ENCODE data around the gene TMEM125. TPM values are rescaled to one million over a fixed set of nuclear protein-coding genes. Genes with fewer than 3 reads are reported as not detected.
A peak's percentile ranks its signal among the peaks of the same experiment; 100 is the strongest.

The TMEM125 gene
- 2.3 and 2.5 TPM in 2 replicates for polyA plus RNA-seq (2013)

GRCh38 chr1:43269627-43270375 lies at the start of gene TMEM125:
Gene TMEM125, plus strand, starts transcription at chr1:43269983. Its CDS starts 2,740 bp downstream, at chr1:43272723.
- H3K4me2 ChIP-seq (ENCODE audit: low read length): peak within 1 kb of the TSS; percentile 59
- H2BK12ac ChIP-seq (ENCODE audit: low read length): no peak within 1 kb of the TSS
- peak within 1 kb of the TSS; percentile 51 for H3K4me3 ChIP-seq (ENCODE audit: low read depth, low read length)
- H2BK120ac ChIP-seq (ENCODE audit: insufficient read depth, low read length, poor library complexity): no peak within 1 kb of the TSS
- peaks cover 5% of the 10 kb centered on the region for H3K9me3 ChIP-seq (ENCODE audit: insufficient read depth, low read depth, low read length)
- H2AK5ac ChIP-seq (ENCODE audit: low read length): no peak within 1 kb of the TSS
- H4K12ac ChIP-seq (ENCODE audit: low read depth, low read length): no peak within 1 kb of the TSS
- no peak within 1 kb of the TSS for H4K91ac ChIP-seq (ENCODE audit: low read depth, low read length)
- no peak within 1 kb of the TSS for H3K9ac ChIP-seq (ENCODE audit: low read length)
- no peak within 1 kb of the TSS for H3K4ac ChIP-seq (ENCODE audit: low read depth, low read length)
- H3K27me3 ChIP-seq (ENCODE audit: insufficient read depth, low read length): no peaks in the 10 kb centered on the region
- no peak within 1 kb of the TSS for H3K27ac ChIP-seq (ENCODE audit: low read depth, low read length)
- no peaks in the 10 kb centered on the region for H3K79me1 ChIP-seq (ENCODE audit: low read length)
- no peaks in the 10 kb centered on the region for H3K36me3 ChIP-seq (ENCODE audit: control insufficient read depth in 1 of 2, insufficient read depth in 2 of 2, low read length in 2 of 2)
- no peak within 1 kb of the TSS for H4K8ac ChIP-seq (ENCODE audit: low read depth, low read length)
- no peak within 1 kb of the TSS for H2BK5ac ChIP-seq (ENCODE audit: low read depth, low read length, poor library complexity)
- H3K23ac ChIP-seq (ENCODE audit: low read length): no peak within 1 kb of the TSS
- no peak within 1 kb of the TSS for H2AFZ ChIP-seq (ENCODE audit: insufficient read depth, low read length, poor library complexity)
- H3K14ac ChIP-seq (ENCODE audit: low read length): no peak within 1 kb of the TSS
- WGBS (ENCODE audit: extremely low coverage, insufficient coverage, insufficient read length): no CpG with 5 or more reads among the region's 7 CpGs
- H3K18ac ChIP-seq (ENCODE audit: low read length): no peak within 1 kb of the TSS
- peaks cover 2 to 17% of the 10 kb centered on the region in 2 experiments for H3K4me1 ChIP-seq (ENCODE audit: control insufficient read depth in 1 of 2, insufficient read depth in 2 of 2, low read length in 2 of 2)
- DNase-seq: no peak
- H3K79me2 ChIP-seq (ENCODE audit: control insufficient read depth, insufficient read depth, low read length, poor library complexity): no peaks in the 10 kb centered on the region

- Histone ChIP-seq H3K4me1 (ENCODE audit: control insufficient read depth in 1 of 2, insufficient read depth in 2 of 2, low read length in 2 of 2) (no peaks in the 10 kb centered on the region), H3K18ac (ENCODE audit: low read length) (no peak overlapping the region), H3K9ac (ENCODE audit: low read length) (no peak overlapping the region), H4K12ac (ENCODE audit: low read depth, low read length) (no peak overlapping the region), H2BK12ac (ENCODE audit: low read length) (no peak overlapping the region), H4K91ac (ENCODE audit: low read depth, low read length) (no peak overlapping the region), H3K79me2 (ENCODE audit: control insufficient read depth, insufficient read depth, low read length, poor library complexity) (no peaks in the 10 kb centered on the region), H2AK5ac (ENCODE audit: low read length) (no peak overlapping the region), H3K9me3 (ENCODE audit: insufficient read depth, low read depth, low read length) (no peaks in the 10 kb centered on the region), H3K27ac (ENCODE audit: low read depth, low read length) (no peak overlapping the region), H3K4ac (ENCODE audit: low read depth, low read length) (no peak overlapping the region), H3K36me3 (ENCODE audit: control insufficient read depth in 1 of 2, insufficient read depth in 2 of 2, low read length in 2 of 2) (no peaks in the 10 kb centered on the region), H2AFZ (ENCODE audit: insufficient read depth, low read length, poor library complexity) (no peak overlapping the region), H3K14ac (ENCODE audit: low read length) (no peak overlapping the region), H2BK120ac (ENCODE audit: insufficient read depth, low read length, poor library complexity) (no peak overlapping the region), H3K23ac (ENCODE audit: low read length) (no peak overlapping the region), H4K8ac (ENCODE audit: low read depth, low read length) (no peak overlapping the region), H3K4me3 (ENCODE audit: low read depth, low read length) (no peak overlapping the region), H3K27me3 (ENCODE audit: insufficient read depth, low read length) (no peaks in the 10 kb centered on the region), H3K4me2 (ENCODE audit: low read length) (no peak overlapping the region), H2BK5ac (ENCODE audit: low read depth, low read length, poor library complexity) (no peak overlapping the region), H3K79me1 (ENCODE audit: low read length) (no peaks in the 10 kb centered on the region)
- WGBS (ENCODE audit: extremely low coverage, insufficient coverage, insufficient read length): no CpG with 5 or more reads among the region's 7 CpGs
- DNase-seq: no peak
Observed at GRCh38 chr1:43220905-43221778, 48.6 kb upstream of the TMEM125 start.

- WGBS (ENCODE audit: extremely low coverage, insufficient coverage, insufficient read length): no CpG with 5 or more reads among the region's 1 CpG
- Histone ChIP-seq H3K27me3 (ENCODE audit: insufficient read depth, low read length) (no peaks in the 10 kb centered on the region), H3K4ac (ENCODE audit: low read depth, low read length) (no peak overlapping the region), H3K4me1 (ENCODE audit: control insufficient read depth in 1 of 2, insufficient read depth in 2 of 2, low read length in 2 of 2) (no peaks in the 10 kb centered on the region), H3K14ac (ENCODE audit: low read length) (no peak overlapping the region), H3K36me3 (ENCODE audit: control insufficient read depth in 1 of 2, insufficient read depth in 2 of 2, low read length in 2 of 2) (no peaks in the 10 kb centered on the region), H2AFZ (ENCODE audit: insufficient read depth, low read length, poor library complexity) (no peak overlapping the region), H2BK120ac (ENCODE audit: insufficient read depth, low read length, poor library complexity) (no peak overlapping the region), H3K23ac (ENCODE audit: low read length) (no peak overlapping the region), H3K4me3 (ENCODE audit: low read depth, low read length) (no peak overlapping the region), H4K8ac (ENCODE audit: low read depth, low read length) (no peak overlapping the region), H3K79me1 (ENCODE audit: low read length) (no peaks in the 10 kb centered on the region), H2BK12ac (ENCODE audit: low read length) (no peak overlapping the region), H2AK5ac (ENCODE audit: low read length) (no peak overlapping the region), H3K9ac (ENCODE audit: low read length) (no peak overlapping the region), H3K27ac (ENCODE audit: low read depth, low read length) (no peak overlapping the region), H2BK5ac (ENCODE audit: low read depth, low read length, poor library complexity) (no peak overlapping the region), H4K12ac (ENCODE audit: low read depth, low read length) (no peak overlapping the region), H3K4me2 (ENCODE audit: low read length) (no peak overlapping the region), H4K91ac (ENCODE audit: low read depth, low read length) (no peak overlapping the region), H3K79me2 (ENCODE audit: control insufficient read depth, insufficient read depth, low read length, poor library complexity) (no peaks in the 10 kb centered on the region), H3K18ac (ENCODE audit: low read length) (no peak overlapping the region), H3K9me3 (ENCODE audit: insufficient read depth, low read depth, low read length) (no peaks in the 10 kb centered on the region)
- DNase-seq: no peak
Observed at GRCh38 chr1:43221797-43222196, 48.0 kb upstream of the TMEM125 start.

GRCh38 chr1:43222879-43223278 lies 46.9 kb upstream of the TMEM125 start:
- no peak overlapping the region for H4K8ac ChIP-seq (ENCODE audit: low read depth, low read length)
- no peak overlapping the region for H2BK120ac ChIP-seq (ENCODE audit: insufficient read depth, low read length, poor library complexity)
- H3K27ac ChIP-seq (ENCODE audit: low read depth, low read length): no peak overlapping the region
- H3K4me3 ChIP-seq (ENCODE audit: low read depth, low read length): no peak overlapping the region
- no peaks in the 10 kb centered on the region for H3K79me2 ChIP-seq (ENCODE audit: control insufficient read depth, insufficient read depth, low read length, poor library complexity)
- H4K91ac ChIP-seq (ENCODE audit: low read depth, low read length): no peak overlapping the region
- no peak overlapping the region for H2BK12ac ChIP-seq (ENCODE audit: low read length)
- no peak overlapping the region for H3K14ac ChIP-seq (ENCODE audit: low read length)
- no peak overlapping the region for H3K4ac ChIP-seq (ENCODE audit: low read depth, low read length)
- no peak overlapping the region for H3K4me2 ChIP-seq (ENCODE audit: low read length)
- DNase-seq: no peak
- H2AFZ ChIP-seq (ENCODE audit: insufficient read depth, low read length, poor library complexity): no peak overlapping the region
- H3K36me3 ChIP-seq (ENCODE audit: control insufficient read depth in 1 of 2, insufficient read depth in 2 of 2, low read length in 2 of 2): no peaks in the 10 kb centered on the region
- no peaks in the 10 kb centered on the region for H3K79me1 ChIP-seq (ENCODE audit: low read length)
- no peak overlapping the region for H3K9ac ChIP-seq (ENCODE audit: low read length)
- peaks cover 0 to 2% of the 10 kb centered on the region in 2 experiments for H3K4me1 ChIP-seq (ENCODE audit: control insufficient read depth in 1 of 2, insufficient read depth in 2 of 2, low read length in 2 of 2)
- no peak overlapping the region for H2BK5ac ChIP-seq (ENCODE audit: low read depth, low read length, poor library complexity)
- no peaks in the 10 kb centered on the region for H3K27me3 ChIP-seq (ENCODE audit: insufficient read depth, low read length)
- no peak overlapping the region for H3K23ac ChIP-seq (ENCODE audit: low read length)
- WGBS (ENCODE audit: extremely low coverage, insufficient coverage, insufficient read length): no CpG with 5 or more reads among the region's 9 CpGs
- no peak overlapping the region for H3K18ac ChIP-seq (ENCODE audit: low read length)
- H4K12ac ChIP-seq (ENCODE audit: low read depth, low read length): no peak overlapping the region
- no peak overlapping the region for H2AK5ac ChIP-seq (ENCODE audit: low read length)
- H3K9me3 ChIP-seq (ENCODE audit: insufficient read depth, low read depth, low read length): no peaks in the 10 kb centered on the region

Measured in trophoblast cell (in vitro differentiated cells and primary cell).